ENCODE results near the gene SPOCK1.
"Not testable (repeated sequence)": the region's sequence is repeated elsewhere in the genome, so short reads cannot be mapped to it uniquely, and the experiment has no call there.

The SPOCK1 gene

GRCh38 chr5:137393196-137393993 is 105.7 kb downstream of the SPOCK1 start:
- no peak for FAIRE-seq

GRCh38 chr5:137392261-137392660 is 106.9 kb downstream of the SPOCK1 start:
- no peak for FAIRE-seq

- FAIRE-seq = not testable (repeated sequence)
Observed at GRCh38 chr5:137391044-137391443, 108.1 kb downstream of the SPOCK1 start.

- no peak for FAIRE-seq
Observed at GRCh38 chr5:137389042-137389441, 110.1 kb downstream of the SPOCK1 start.

- FAIRE-seq = no peak
Observed at GRCh38 chr5:137385064-137385463, 114.1 kb downstream of the SPOCK1 start.

- no peak for FAIRE-seq
Observed at GRCh38 chr5:137383909-137384308, 115.2 kb downstream of the SPOCK1 start.

GRCh38 chr5:137381555-137381954 is 117.6 kb downstream of the SPOCK1 start:
- no peak for FAIRE-seq

- FAIRE-seq = no peak
Observed at GRCh38 chr5:137379555-137380286, 119.4 kb downstream of the SPOCK1 start.

- no peak for FAIRE-seq
Observed at GRCh38 chr5:137375741-137376526, 123.2 kb downstream of the SPOCK1 start.

GRCh38 chr5:137374110-137374714 is 124.9 kb downstream of the SPOCK1 start:
- no peak for FAIRE-seq

GRCh38 chr5:137372773-137373160 is 126.4 kb downstream of the SPOCK1 start:
- no peak for FAIRE-seq

- FAIRE-seq = no peak
Observed at GRCh38 chr5:137372016-137372772, 126.9 kb downstream of the SPOCK1 start.

GRCh38 chr5:137370096-137371071 is 128.7 kb downstream of the SPOCK1 start:
- no peak for FAIRE-seq

- no peak for FAIRE-seq
Observed at GRCh38 chr5:137368651-137369050, 130.5 kb downstream of the SPOCK1 start.

- FAIRE-seq = no peak
Observed at GRCh38 chr5:137367951-137368350, 131.2 kb downstream of the SPOCK1 start.

GRCh38 chr5:137366526-137366925 is 132.6 kb downstream of the SPOCK1 start:
- no peak for FAIRE-seq

GRCh38 chr5:137365126-137365865 is 133.8 kb downstream of the SPOCK1 start:
- FAIRE-seq = no peak

- peak; percentile 13 for FAIRE-seq
Observed at GRCh38 chr5:137361280-137361679, 137.8 kb downstream of the SPOCK1 start.

GRCh38 chr5:137360607-137361006 is 138.5 kb downstream of the SPOCK1 start:
- no peak for FAIRE-seq

- no peak for FAIRE-seq
Observed at GRCh38 chr5:137359941-137360340, 139.2 kb downstream of the SPOCK1 start.
